OCI-LY7 (cell line): ENCODE data around the gene NOL12. TPM values are rescaled to one million over a fixed set of nuclear protein-coding genes. Genes with fewer than 3 reads are reported as not detected.

Experiments used
- BruUV-seq: library from RNA; stranded (reverse); fragments of 400-500 nt; replicated peaks from 2 replicates; lab custom pipeline; 2021; lab: Mats Ljungman, UMichigan
- CTCF ChIA-PET: fragments of 300-600 bp; sonication (Branson Sonifier 250); formaldehyde crosslinking; loops from one replicate; lab custom pipeline; 2022; ENCODE audit warnings: antibody characterized with exemption; ENCODE audit not compliant: unreplicated experiment; lab: Charles Lee
- POLR2A ChIA-PET: fragments of 300-600 bp; sonication (Branson Sonifier 250); formaldehyde crosslinking; loops from one replicate; lab custom pipeline; 2022; ENCODE audit warnings: antibody characterized with exemption; lab: Charles Lee
- DNase-seq: peaks from one replicate; pipeline ENCODE4 v3.0.0-alpha.2; 2015; ENCODE audit warnings: low spot score
- H2AFZ ChIP-seq: fragments of 200-600 bp; sonication (generic), shearing (Covaris generic); 2 replicates; pipeline ENCODE4 v1.6.1; 2014; ENCODE audit warnings: mild to moderate bottlenecking, antibody characterized with exemption, low read length, moderate library complexity
- H3K27ac ChIP-seq: fragments of 200-600 bp; sonication (generic); 2 replicates; pipeline ENCODE4 v1.5.1; 2014; ENCODE audit warnings: mixed run types, low read depth, mild to moderate bottlenecking, moderate library complexity, low read length, inconsistent platforms; ENCODE audit not compliant: poor library complexity, severe bottlenecking
- H3K36me3 ChIP-seq: fragments of 200-600 bp; sonication (generic); 2 replicates; pipeline ENCODE4 v1.6.1; 2014; ENCODE audit warnings: mild to moderate bottlenecking, antibody characterized with exemption, low read length, moderate library complexity, mixed read lengths; ENCODE audit not compliant: insufficient read depth
- H3K4me1 ChIP-seq: fragments of 200-600 bp; sonication (generic); 2 replicates; pipeline ENCODE4 v1.5.1; 2014; ENCODE audit warnings: mild to moderate bottlenecking, low read length; ENCODE audit not compliant: insufficient read depth, poor library complexity, severe bottlenecking
- H3K4me2 ChIP-seq: fragments of 200-600 bp; sonication (generic); 2 replicates; pipeline ENCODE4 v1.6.1; 2014; ENCODE audit warnings: mild to moderate bottlenecking, low read length
- H3K4me3 ChIP-seq: fragments of 200-600 bp; sonication (generic); 2 replicates; pipeline ENCODE4 v1.5.1; 2014; ENCODE audit warnings: mild to moderate bottlenecking, low read depth, low read length; ENCODE audit not compliant: poor library complexity, severe bottlenecking
- H3K79me2 ChIP-seq: fragments of 200-600 bp; sonication (generic); 2 replicates; pipeline ENCODE4 v1.6.1; 2016; ENCODE audit warnings: low read depth, mild to moderate bottlenecking, low read length, moderate library complexity, mixed read lengths; ENCODE audit not compliant: insufficient read depth
- H3K9me2 ChIP-seq: fragments of 200-600 bp; sonication (generic); 2 replicates; pipeline ENCODE4 v1.6.1; 2016; ENCODE audit warnings: mild to moderate bottlenecking, low read length, mixed read lengths; ENCODE audit not compliant: insufficient read depth
- H3K9me3 ChIP-seq: fragments of 200-600 bp; sonication (generic); 2 replicates; pipeline ENCODE4 v1.6.1; 2014; ENCODE audit warnings: mild to moderate bottlenecking, mixed run types, low read length, mixed read lengths
- H4K20me1 ChIP-seq: fragments of 200-600 bp; sonication (generic); 2 replicates; pipeline ENCODE4 v1.6.1; 2014; ENCODE audit warnings: mild to moderate bottlenecking, antibody characterized with exemption, low read length, moderate library complexity, mixed read lengths; ENCODE audit not compliant: insufficient read depth
- EZH2phosphoT487 ChIP-seq: fragments of 200-600 bp; sonication (generic); IDR thresholded peaks from 2 replicates; pipeline ENCODE4 v1.6.1; 2018; ENCODE audit warnings: low read depth, borderline replicate concordance, mild to moderate bottlenecking, mixed run types, antibody characterized with exemption, low read length, moderate library complexity, mixed read lengths
- intact Hi-C: fragments of 100-400 bp; cut with micrococcal nuclease; formaldehyde crosslinking; loops from one replicate; pipeline ENCODE4 v1.10.0; 2022; ENCODE audit not compliant: unreplicated experiment
- total RNA-seq, 2 experiments: library from RNA; depleted of rRNA in 1 of 2; stranded (reverse); fragments of >200 nt in 1 of 2; shearing (Covaris generic) in 1 of 2; gene quantifications; 2 replicates each; pipeline ENCODE4 v1.2.3, GENCODE V29; 2014 to 2022
- TF ChIP-seq, protein P1 (sequence below): fragments of 200-600 bp; sonication (generic); conservative IDR thresholded peaks from 2 replicates; pipeline ENCODE4 v1.5.1; 2014; ENCODE audit warnings: mild to moderate bottlenecking, antibody characterized with exemption, low read length, moderate library complexity, mixed read lengths

Gene NOL12
- total RNA-seq, 2 experiments from 2014 or later, result 62.3 to 64.6 TPM

DNA sequence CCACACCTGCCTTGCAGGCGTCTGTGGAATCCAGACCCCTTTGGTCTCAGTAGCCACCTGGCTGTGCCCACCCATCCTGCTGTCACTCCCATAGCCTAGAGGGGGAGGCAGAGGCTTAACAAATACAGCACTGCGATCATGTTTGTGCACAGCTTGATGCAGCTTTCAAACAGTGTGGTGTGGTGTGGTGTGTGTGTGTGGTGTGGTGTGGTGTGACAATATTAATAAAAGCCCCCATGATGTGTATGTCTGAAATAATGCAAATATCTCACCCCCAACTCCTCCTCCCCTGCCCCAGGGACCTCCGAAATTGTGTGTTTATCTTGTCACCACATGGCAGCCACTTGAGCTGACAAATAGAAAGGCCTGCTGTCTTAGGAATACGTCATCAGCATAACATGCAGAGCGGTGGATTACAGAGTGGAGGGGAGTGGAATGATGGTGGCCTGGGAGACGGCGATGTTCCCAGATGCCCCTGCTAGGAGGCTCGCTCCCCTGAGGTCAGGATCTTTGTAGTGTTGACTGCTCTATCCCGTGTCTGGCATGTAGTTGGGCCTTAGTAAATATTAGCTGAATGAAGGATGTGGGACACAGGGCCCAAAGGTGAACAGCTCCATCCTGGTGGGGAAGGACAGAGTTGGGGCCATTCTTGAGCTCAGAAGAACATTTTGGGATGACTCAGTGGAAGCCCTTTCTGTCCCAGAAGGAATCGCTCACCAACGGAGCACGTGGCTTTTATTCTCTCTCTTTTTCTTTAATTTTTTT is 24.8 kb upstream of the NOL12 start:
- H3K36me3 ChIP-seq, result peaks cover 55% of the 10 kb centered on the region
- DNase-seq, result peak; percentile 57
- peaks cover 32% of the 10 kb centered on the region for H3K4me1 ChIP-seq
- peak overlapping the region; percentile 90 for H3K4me3 ChIP-seq
- POLR2A ChIA-PET, result interaction anchor here (0.7 to 1.1 kb wide), 2 partner anchors 11 to 26 kb away, joined by 3 read pairs; no protein-coding TSS in a partner anchor
- H3K4me2 ChIP-seq, result peak overlapping the region; percentile 95
- H3K79me2 ChIP-seq, result peaks cover 61% of the 10 kb centered on the region
- intact Hi-C loops, result loop anchor here (1.0 kb wide), 1 partner anchor 20 kb away; no protein-coding TSS in a partner anchor
- peaks cover 20% of the 10 kb centered on the region for H4K20me1 ChIP-seq
- TSS peak; percentile 61 for BruUV-seq
- TF ChIP-seq, protein P1, sequence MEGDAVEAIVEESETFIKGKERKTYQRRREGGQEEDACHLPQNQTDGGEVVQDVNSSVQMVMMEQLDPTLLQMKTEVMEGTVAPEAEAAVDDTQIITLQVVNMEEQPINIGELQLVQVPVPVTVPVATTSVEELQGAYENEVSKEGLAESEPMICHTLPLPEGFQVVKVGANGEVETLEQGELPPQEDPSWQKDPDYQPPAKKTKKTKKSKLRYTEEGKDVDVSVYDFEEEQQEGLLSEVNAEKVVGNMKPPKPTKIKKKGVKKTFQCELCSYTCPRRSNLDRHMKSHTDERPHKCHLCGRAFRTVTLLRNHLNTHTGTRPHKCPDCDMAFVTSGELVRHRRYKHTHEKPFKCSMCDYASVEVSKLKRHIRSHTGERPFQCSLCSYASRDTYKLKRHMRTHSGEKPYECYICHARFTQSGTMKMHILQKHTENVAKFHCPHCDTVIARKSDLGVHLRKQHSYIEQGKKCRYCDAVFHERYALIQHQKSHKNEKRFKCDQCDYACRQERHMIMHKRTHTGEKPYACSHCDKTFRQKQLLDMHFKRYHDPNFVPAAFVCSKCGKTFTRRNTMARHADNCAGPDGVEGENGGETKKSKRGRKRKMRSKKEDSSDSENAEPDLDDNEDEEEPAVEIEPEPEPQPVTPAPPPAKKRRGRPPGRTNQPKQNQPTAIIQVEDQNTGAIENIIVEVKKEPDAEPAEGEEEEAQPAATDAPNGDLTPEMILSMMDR, result peak; percentile 71
- TF ChIP-seq EZH2phosphoT487, result no peak
- CTCF ChIA-PET, result interaction anchor here (0.5 to 1.1 kb wide), 3 partner anchors 10 to 24 kb away, joined by 3 to 4 read pairs (median 3); no protein-coding TSS in a partner anchor
- no peaks in the 10 kb centered on the region for H3K9me3 ChIP-seq
- peak overlapping the region; percentile 49 for H3K27ac ChIP-seq
- no peaks in the 10 kb centered on the region for H3K9me2 ChIP-seq
- no peak overlapping the region for H2AFZ ChIP-seq

DNA sequence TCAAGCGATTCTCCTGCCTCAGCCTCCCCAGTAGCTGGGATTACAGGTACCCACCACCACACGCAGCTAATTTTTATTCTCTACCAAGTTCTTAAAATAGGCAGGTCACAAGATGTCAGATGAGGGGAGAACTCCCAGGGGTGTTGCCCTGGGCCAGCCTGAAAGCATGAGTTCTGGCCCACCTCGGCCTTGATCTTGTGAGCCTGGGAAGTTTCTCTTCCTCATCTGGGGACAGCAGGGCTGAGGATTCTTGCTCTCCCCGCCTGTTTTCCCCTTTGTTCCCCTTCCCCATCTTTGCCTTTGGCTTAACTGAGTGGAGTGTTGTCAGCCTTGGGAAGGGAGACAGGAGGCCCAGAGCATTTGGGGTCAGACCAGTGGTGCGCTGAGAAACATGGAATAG is 24.1 kb upstream of the NOL12 start:
- H3K4me2 ChIP-seq, result peak overlapping the region; percentile 95
- POLR2A ChIA-PET, result no interaction called here
- H3K4me1 ChIP-seq, result peaks cover 32% of the 10 kb centered on the region
- peak overlapping the region; percentile 37 for H3K27ac ChIP-seq
- intact Hi-C loops, result no loop called here
- H3K9me2 ChIP-seq, result no peaks in the 10 kb centered on the region
- peak; percentile 33 for DNase-seq
- peaks cover 61% of the 10 kb centered on the region for H3K79me2 ChIP-seq
- peaks cover 20% of the 10 kb centered on the region for H4K20me1 ChIP-seq
- no peak overlapping the region for H2AFZ ChIP-seq
- no peaks in the 10 kb centered on the region for H3K9me3 ChIP-seq
- H3K4me3 ChIP-seq, result peak overlapping the region; percentile 4
- H3K36me3 ChIP-seq, result peaks cover 62% of the 10 kb centered on the region
- CTCF ChIA-PET, result interaction anchor here (1.1 kb wide), 1 partner anchor 23 kb away, joined by 4 read pairs; no protein-coding TSS in a partner anchor
- TF ChIP-seq EZH2phosphoT487, result no peak
- TF ChIP-seq, protein P1, result no peak
- BruUV-seq, result no TSS peak
